DND-41 (cell line): ENCODE measurements around the gene CHRM5.

Experiments used
- EZH2 ChIP-seq: IDR thresholded peaks from 3 replicates; pipeline ENCODE4 v1.6.1; 2012; ENCODE audit warnings: borderline replicate concordance, low read depth, mild to moderate bottlenecking, moderate library complexity, low read length, inconsistent platforms; ENCODE audit not compliant: severe bottlenecking
- TF ChIP-seq, protein P1 (sequence below): IDR thresholded peaks from 2 replicates; pipeline ENCODE4 v1.5.1; 2012; ENCODE audit warnings: borderline replicate concordance, low read length, moderate library complexity, mild to moderate bottlenecking; ENCODE audit not compliant: poor library complexity, severe bottlenecking; ENCODE audit errors: extremely low read depth

DNA sequence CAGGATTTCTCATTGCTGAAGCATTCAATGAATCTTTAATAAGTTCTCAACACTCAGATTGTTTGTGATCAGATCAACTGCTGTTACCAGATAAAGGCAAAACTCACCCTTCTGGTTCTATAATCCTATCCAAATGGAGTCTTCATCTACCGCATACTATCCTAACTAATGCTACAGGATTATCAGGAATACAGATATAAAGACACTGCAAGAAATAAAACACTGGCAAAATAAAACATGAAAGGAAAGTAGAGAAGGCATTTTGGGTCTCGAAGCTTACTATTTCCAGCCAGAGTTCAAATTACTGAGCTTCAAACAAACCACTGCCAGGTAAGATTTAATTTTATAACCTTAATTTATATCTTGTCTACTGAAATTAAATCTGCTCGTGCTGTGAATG is 524 bp downstream of the CHRM5 start:
- TF ChIP-seq, protein P1, sequence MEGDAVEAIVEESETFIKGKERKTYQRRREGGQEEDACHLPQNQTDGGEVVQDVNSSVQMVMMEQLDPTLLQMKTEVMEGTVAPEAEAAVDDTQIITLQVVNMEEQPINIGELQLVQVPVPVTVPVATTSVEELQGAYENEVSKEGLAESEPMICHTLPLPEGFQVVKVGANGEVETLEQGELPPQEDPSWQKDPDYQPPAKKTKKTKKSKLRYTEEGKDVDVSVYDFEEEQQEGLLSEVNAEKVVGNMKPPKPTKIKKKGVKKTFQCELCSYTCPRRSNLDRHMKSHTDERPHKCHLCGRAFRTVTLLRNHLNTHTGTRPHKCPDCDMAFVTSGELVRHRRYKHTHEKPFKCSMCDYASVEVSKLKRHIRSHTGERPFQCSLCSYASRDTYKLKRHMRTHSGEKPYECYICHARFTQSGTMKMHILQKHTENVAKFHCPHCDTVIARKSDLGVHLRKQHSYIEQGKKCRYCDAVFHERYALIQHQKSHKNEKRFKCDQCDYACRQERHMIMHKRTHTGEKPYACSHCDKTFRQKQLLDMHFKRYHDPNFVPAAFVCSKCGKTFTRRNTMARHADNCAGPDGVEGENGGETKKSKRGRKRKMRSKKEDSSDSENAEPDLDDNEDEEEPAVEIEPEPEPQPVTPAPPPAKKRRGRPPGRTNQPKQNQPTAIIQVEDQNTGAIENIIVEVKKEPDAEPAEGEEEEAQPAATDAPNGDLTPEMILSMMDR: no peak
- TF ChIP-seq EZH2: no peak
